Activated CD4-positive, alpha-beta memory T cell treated with anti-CD3 and anti-CD28 coated beads for 36 hours (primary cell): ENCODE results near the gene PDE6D. TPM values are rescaled to one million over a fixed set of nuclear protein-coding genes. Genes with fewer than 3 reads are reported as not detected.
"Not testable (repeated sequence)": the region's sequence is repeated elsewhere in the genome, so short reads cannot be mapped to it uniquely, and the experiment has no call there.

Experiments used
- CTCF ChIA-PET: fragments of 350-600 bp; sonication (Branson Sonifier 250); formaldehyde crosslinking; loops from one replicate; lab custom pipeline; 2021; ENCODE audit warnings: antibody characterized with exemption, inconsistent platforms; lab: Charles Lee
- POLR2A ChIA-PET: fragments of 350-600 bp; sonication (Branson Sonifier 250); formaldehyde crosslinking; loops from one replicate; lab custom pipeline; 2021; ENCODE audit warnings: antibody characterized with exemption; lab: Charles Lee
- DNase-seq: peaks from one replicate; pipeline ENCODE4 v3.0.0-alpha.2; 2020
- H3K27ac Mint-ChIP-seq: one replicate; pipeline ENCODE4 v1.8.0; 2021; ENCODE audit warnings: mixed read lengths
- H3K27me3 Mint-ChIP-seq: one replicate; pipeline ENCODE4 v1.8.0; 2021; ENCODE audit warnings: mixed read lengths
- H3K36me3 Mint-ChIP-seq: one replicate; pipeline ENCODE4 v1.8.0; 2021; ENCODE audit warnings: mixed read lengths
- H3K4me1 Mint-ChIP-seq: one replicate; pipeline ENCODE4 v1.8.0; 2021; ENCODE audit warnings: low read depth, mixed read lengths
- H3K4me3 Mint-ChIP-seq: one replicate; pipeline ENCODE4 v1.8.0; 2021; ENCODE audit warnings: mild to moderate bottlenecking, mixed read lengths
- H3K9me3 Mint-ChIP-seq: one replicate; pipeline ENCODE4 v1.8.0; 2021; ENCODE audit warnings: mixed read lengths
- intact Hi-C: fragments of 100-400 bp; cut with micrococcal nuclease; formaldehyde crosslinking; loops from one replicate; pipeline ENCODE4 v1.15.1; 2023
- total RNA-seq, 2 experiments: library from RNA; stranded (reverse); gene quantifications; one replicate each; pipeline ENCODE4 v1.2.3, GENCODE V29; 2021

Gene PDE6D
- total RNA-seq, 2 experiments from 2014 or later: 29.5 to 31.1 TPM

GRCh38 chr2:231765496-231765929 lies 15.6 kb downstream of the PDE6D start:
- DNase-seq: no peak
- no peaks in the 10 kb centered on the region for H3K9me3 Mint-ChIP-seq
- ChIA-PET CTCF (no interaction called here), POLR2A (no interaction called here)
- H3K4me1 Mint-ChIP-seq: peaks cover 17% of the 10 kb centered on the region
- H3K27ac Mint-ChIP-seq: no peak overlapping the region
- intact Hi-C loops: no loop called here
- H3K36me3 Mint-ChIP-seq: no peaks in the 10 kb centered on the region
- H3K4me3 Mint-ChIP-seq: no peak overlapping the region
- H3K27me3 Mint-ChIP-seq: no peaks in the 10 kb centered on the region

- ChIA-PET CTCF (interaction anchor here (0.9 kb wide), 1 partner anchor 282 kb away, joined by 3 read pairs; no protein-coding TSS in a partner anchor), POLR2A (no interaction called here)
- peaks cover 16% of the 10 kb centered on the region for H3K4me1 Mint-ChIP-seq
- H3K4me3 Mint-ChIP-seq: no peak overlapping the region
- DNase-seq: no peak
- H3K27ac Mint-ChIP-seq: no peak overlapping the region
- intact Hi-C loops: no loop called here
- H3K27me3 Mint-ChIP-seq: no peaks in the 10 kb centered on the region
- no peaks in the 10 kb centered on the region for H3K9me3 Mint-ChIP-seq
- no peaks in the 10 kb centered on the region for H3K36me3 Mint-ChIP-seq
Observed at GRCh38 chr2:231764760-231765159, 16.3 kb downstream of the PDE6D start.

- H3K4me1 Mint-ChIP-seq: peaks cover 11% of the 10 kb centered on the region
- no peak overlapping the region for H3K27ac Mint-ChIP-seq
- intact Hi-C loops: no loop called here
- DNase-seq: no peak
- POLR2A ChIA-PET: no interaction called here
- H3K9me3 Mint-ChIP-seq: no peaks in the 10 kb centered on the region
- H3K4me3 Mint-ChIP-seq: no peak overlapping the region
- H3K36me3 Mint-ChIP-seq: no peaks in the 10 kb centered on the region
- CTCF ChIA-PET: interaction anchor here (0.7 to 0.9 kb wide), 2 partner anchors 50 to 281 kb away, joined by 3 read pairs; no protein-coding TSS in a partner anchor
- no peaks in the 10 kb centered on the region for H3K27me3 Mint-ChIP-seq
Observed at GRCh38 chr2:231764124-231764523, 17.0 kb downstream of the PDE6D start.

DNA sequence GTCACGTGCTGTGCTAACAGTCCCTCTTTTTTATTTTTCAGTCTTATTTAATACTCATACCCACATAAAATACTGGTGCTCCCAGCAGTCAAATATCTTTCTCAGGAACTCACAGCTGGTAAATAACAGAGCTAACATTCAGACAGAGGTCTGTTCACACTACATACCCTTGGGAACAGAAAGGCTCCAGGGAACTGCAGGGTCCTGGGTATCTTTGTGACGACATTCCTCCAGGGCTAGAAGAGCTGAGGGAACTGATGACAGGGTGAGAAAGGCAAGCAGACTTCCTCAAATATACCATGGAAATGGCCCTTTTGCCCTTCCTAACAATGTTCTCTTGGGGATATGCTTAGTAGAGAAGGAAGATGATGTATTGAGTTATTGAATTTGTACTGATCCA lies 19.3 kb downstream of the PDE6D start:
- H3K27me3 Mint-ChIP-seq: no peaks in the 10 kb centered on the region
- no peaks in the 10 kb centered on the region for H3K9me3 Mint-ChIP-seq
- DNase-seq: no peak
- ChIA-PET CTCF (interaction anchor here (0.8 to 1.1 kb wide), 2 partner anchors 14 to 160 kb away, joined by 3 to 4 read pairs; no protein-coding TSS in a partner anchor), POLR2A (interaction anchor here (1.0 kb wide), 1 partner anchor 9 kb away, joined by 3 read pairs; no protein-coding TSS in a partner anchor)
- no peak overlapping the region for H3K4me3 Mint-ChIP-seq
- intact Hi-C loops: no loop called here
- H3K4me1 Mint-ChIP-seq: peaks cover 11% of the 10 kb centered on the region
- H3K36me3 Mint-ChIP-seq: no peaks in the 10 kb centered on the region
- no peak overlapping the region for H3K27ac Mint-ChIP-seq

DNA sequence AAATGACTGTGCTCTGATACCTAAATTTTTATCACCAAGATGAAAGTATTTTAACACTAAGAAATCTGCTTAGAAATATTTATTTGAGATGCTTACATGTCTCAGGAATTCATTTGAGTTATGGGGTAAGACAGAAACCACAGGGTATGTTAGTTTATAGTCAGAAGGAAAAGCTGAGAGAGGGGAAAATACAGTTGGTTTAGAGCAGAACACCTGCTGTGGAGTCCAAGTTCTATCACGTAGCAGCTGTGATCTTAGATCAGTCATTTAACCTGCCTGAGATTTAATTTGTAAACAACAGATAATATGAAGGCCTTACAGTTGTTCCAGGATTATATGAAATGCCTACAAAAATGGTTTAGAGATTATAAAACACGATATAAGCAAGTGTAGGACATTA lies 29.0 kb downstream of the PDE6D start:
- ChIA-PET POLR2A (interaction anchor here (0.7 kb wide), 1 partner anchor 10 kb away, joined by 3 read pairs; no protein-coding TSS in a partner anchor), CTCF (no interaction called here)
- no peak for DNase-seq
- H3K4me1 Mint-ChIP-seq: peaks cover 2% of the 10 kb centered on the region
- no peaks in the 10 kb centered on the region for H3K36me3 Mint-ChIP-seq
- no peaks in the 10 kb centered on the region for H3K27me3 Mint-ChIP-seq
- no peaks in the 10 kb centered on the region for H3K9me3 Mint-ChIP-seq
- intact Hi-C loops: no loop called here
- H3K27ac Mint-ChIP-seq: no peak overlapping the region
- no peak overlapping the region for H3K4me3 Mint-ChIP-seq

- intact Hi-C loops: no loop called here
- H3K27ac Mint-ChIP-seq: no peak overlapping the region
- ChIA-PET POLR2A (no interaction called here), CTCF (no interaction called here)
- H3K4me1 Mint-ChIP-seq: peaks cover 2% of the 10 kb centered on the region
- no peaks in the 10 kb centered on the region for H3K9me3 Mint-ChIP-seq
- H3K4me3 Mint-ChIP-seq: no peak overlapping the region
- no peaks in the 10 kb centered on the region for H3K27me3 Mint-ChIP-seq
- no peaks in the 10 kb centered on the region for H3K36me3 Mint-ChIP-seq
- DNase-seq: no peak
Observed at GRCh38 chr2:231751042-231751815, 29.9 kb downstream of the PDE6D start.

DNA sequence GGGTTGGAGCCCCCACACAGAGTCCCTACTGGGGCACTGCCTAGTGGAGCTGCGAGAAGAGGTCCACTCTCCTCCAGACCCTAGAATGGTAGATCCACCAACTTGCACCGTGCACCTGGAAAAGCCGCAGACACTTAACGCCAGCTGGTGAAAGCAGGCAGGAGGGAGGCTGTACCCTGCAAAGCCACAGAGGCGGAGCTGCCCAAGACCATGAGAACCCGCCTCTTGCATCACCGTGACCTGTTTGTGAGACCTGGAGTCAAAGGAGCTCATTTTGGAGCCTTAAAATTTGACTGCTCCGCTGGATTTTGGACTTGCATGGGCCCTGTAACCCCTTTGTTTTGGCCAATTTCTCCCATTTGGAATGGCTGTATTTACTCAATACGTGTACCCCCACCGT lies 32.1 kb downstream of the PDE6D start:
- H3K36me3 Mint-ChIP-seq, intact Hi-C loops, H3K27ac Mint-ChIP-seq, H3K4me1 Mint-ChIP-seq, DNase-seq, H3K4me3 Mint-ChIP-seq, H3K27me3 Mint-ChIP-seq, H3K9me3 Mint-ChIP-seq: not testable (repeated sequence)
- ChIA-PET CTCF (interaction anchor here (0.6 kb wide), 1 partner anchor 16 kb away, joined by 3 read pairs; no protein-coding TSS in a partner anchor), POLR2A (interaction anchor here (0.7 kb wide), 1 partner anchor 32 kb away, joined by 3 read pairs; the partner anchor contains the start of gene PDE6D)

GRCh38 chr2:231748153-231748896 lies 32.8 kb downstream of the PDE6D start:
- H3K36me3 Mint-ChIP-seq, intact Hi-C loops, DNase-seq, H3K27me3 Mint-ChIP-seq, H3K27ac Mint-ChIP-seq, H3K4me3 Mint-ChIP-seq, H3K9me3 Mint-ChIP-seq, H3K4me1 Mint-ChIP-seq: not testable (repeated sequence)
- ChIA-PET CTCF (interaction anchor here (0.6 kb wide), 1 partner anchor 15 kb away, joined by 3 read pairs; no protein-coding TSS in a partner anchor), POLR2A (interaction anchor here (0.7 kb wide), 1 partner anchor 33 kb away, joined by 3 read pairs; the partner anchor contains the start of gene PDE6D)

GRCh38 chr2:231745303-231746038 lies 35.6 kb downstream of the PDE6D start:
- DNase-seq: no peak
- Mint-ChIP-seq H3K27me3 (no peaks in the 10 kb centered on the region), H3K36me3 (no peaks in the 10 kb centered on the region), H3K9me3 (no peaks in the 10 kb centered on the region), H3K4me3 (no peak overlapping the region), H3K27ac (no peak overlapping the region), H3K4me1 (no peaks in the 10 kb centered on the region)
- ChIA-PET POLR2A (no interaction called here), CTCF (interaction anchor here (1.1 to 1.3 kb wide), 2 partner anchors 51 to 68 kb away, joined by 3 to 4 read pairs; no protein-coding TSS in a partner anchor)
- intact Hi-C loops: no loop called here

DNA sequence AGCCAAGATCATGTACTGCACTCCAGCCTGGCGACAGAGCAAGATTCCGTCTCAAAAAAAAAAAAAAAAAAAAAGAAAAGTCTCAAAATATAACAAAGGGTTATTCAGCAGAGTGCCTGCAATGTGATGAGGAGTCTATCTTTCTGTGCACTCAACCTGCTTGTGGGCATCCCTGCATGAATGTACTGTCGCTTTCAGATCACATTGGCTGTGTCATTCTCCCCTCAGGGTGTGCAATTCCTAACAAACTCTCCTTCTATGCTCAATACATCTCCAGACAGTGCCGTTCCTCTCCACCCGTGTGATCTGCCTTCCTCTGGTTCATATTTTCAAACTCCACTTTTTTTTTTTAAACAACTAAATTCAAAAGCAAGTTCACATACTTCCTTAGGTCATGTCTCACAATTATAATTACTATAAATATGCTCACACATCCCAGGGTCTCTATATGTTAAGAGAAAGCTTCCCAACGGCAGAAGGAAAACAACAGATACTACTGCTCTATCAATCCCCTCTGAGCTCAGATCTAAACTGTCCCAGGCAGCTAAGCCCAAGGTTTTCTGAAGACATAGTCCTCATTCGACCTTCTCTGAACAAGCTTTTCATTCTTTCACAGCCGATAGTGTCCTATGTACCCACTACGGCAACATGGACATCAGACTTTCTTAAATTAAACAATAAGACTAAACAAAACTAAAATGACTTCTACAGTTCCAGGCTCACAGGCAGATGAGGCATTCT lies 37.5 kb downstream of the PDE6D start:
- H3K27me3 Mint-ChIP-seq: no peaks in the 10 kb centered on the region
- ChIA-PET CTCF (no interaction called here), POLR2A (no interaction called here)
- DNase-seq: no peak
- peaks cover 3% of the 10 kb centered on the region for H3K36me3 Mint-ChIP-seq
- H3K4me3 Mint-ChIP-seq: no peak overlapping the region
- no peaks in the 10 kb centered on the region for H3K9me3 Mint-ChIP-seq
- intact Hi-C loops: no loop called here
- no peaks in the 10 kb centered on the region for H3K4me1 Mint-ChIP-seq
- no peak overlapping the region for H3K27ac Mint-ChIP-seq

DNA sequence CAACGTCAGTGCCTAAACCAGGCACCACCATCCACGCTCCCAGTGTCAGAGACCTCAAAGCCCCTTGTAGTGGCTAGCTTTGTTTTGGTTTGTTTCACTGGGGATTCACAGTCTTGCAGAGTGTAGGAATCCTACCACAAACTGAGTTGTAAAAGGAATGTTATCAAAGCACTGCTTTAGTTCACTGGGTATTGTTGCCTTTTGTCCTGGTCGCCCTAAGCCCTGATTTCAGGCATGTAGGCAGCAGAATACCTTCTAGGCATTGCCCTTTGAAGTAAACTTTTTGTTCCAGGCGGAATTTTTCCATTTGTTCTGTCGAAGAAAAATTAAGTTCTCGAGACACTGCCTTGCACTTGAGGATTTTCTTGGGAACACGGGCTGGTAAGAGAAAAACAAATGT lies 43.3 kb downstream of the PDE6D start:
- Mint-ChIP-seq H3K4me3 (no peak overlapping the region), H3K36me3 (peaks cover 17% of the 10 kb centered on the region), H3K9me3 (no peaks in the 10 kb centered on the region), H3K27me3 (no peaks in the 10 kb centered on the region), H3K4me1 (no peaks in the 10 kb centered on the region), H3K27ac (no peak overlapping the region)
- intact Hi-C loops: no loop called here
- CTCF ChIA-PET: no interaction called here
- POLR2A ChIA-PET: no interaction called here
- no peak for DNase-seq
